Central memory CD8-positive, alpha-beta T cell (primary cell): ENCODE data around the gene EXOC4.

ENCODE experiments used
- ATAC-seq: fragments of 150-1000 bp; cut with Tn5 transposase; replicated peaks from 2 replicates; pipeline ENCODE4 v1.10.0; 2022; ENCODE audit warnings: mild to moderate bottlenecking, moderate FRiP score, moderate number of reproducible peaks; ENCODE audit not compliant: poor library complexity, severe bottlenecking; ENCODE audit errors: extremely low read depth
- DNase-seq, 2 donors: peaks; one replicate each; pipeline ENCODE4 v3.0.0; 2021; ENCODE audit warnings: low spot score in 2 of 2
- H3K27ac Mint-ChIP-seq: one replicate; pipeline ENCODE4 v1.8.0; 2022; ENCODE audit warnings: low read depth, mild to moderate bottlenecking, moderate library complexity, mixed read lengths
- H3K27me3 Mint-ChIP-seq: one replicate; pipeline ENCODE4 v1.8.0; 2022; ENCODE audit warnings: mixed read lengths
- H3K36me3 Mint-ChIP-seq: one replicate; pipeline ENCODE4 v1.8.0; 2022; ENCODE audit warnings: mild to moderate bottlenecking, moderate library complexity, mixed read lengths; ENCODE audit not compliant: insufficient read depth
- H3K4me1 Mint-ChIP-seq: one replicate; pipeline ENCODE4 v1.8.0; 2022; ENCODE audit warnings: mixed read lengths
- H3K4me3 Mint-ChIP-seq: one replicate; pipeline ENCODE4 v1.8.0; 2022; ENCODE audit warnings: mild to moderate bottlenecking, moderate library complexity, mixed read lengths
- H3K9me3 Mint-ChIP-seq: one replicate; pipeline ENCODE4 v1.8.0; 2022; ENCODE audit warnings: mixed read lengths

EXOC4 gene

DNA sequence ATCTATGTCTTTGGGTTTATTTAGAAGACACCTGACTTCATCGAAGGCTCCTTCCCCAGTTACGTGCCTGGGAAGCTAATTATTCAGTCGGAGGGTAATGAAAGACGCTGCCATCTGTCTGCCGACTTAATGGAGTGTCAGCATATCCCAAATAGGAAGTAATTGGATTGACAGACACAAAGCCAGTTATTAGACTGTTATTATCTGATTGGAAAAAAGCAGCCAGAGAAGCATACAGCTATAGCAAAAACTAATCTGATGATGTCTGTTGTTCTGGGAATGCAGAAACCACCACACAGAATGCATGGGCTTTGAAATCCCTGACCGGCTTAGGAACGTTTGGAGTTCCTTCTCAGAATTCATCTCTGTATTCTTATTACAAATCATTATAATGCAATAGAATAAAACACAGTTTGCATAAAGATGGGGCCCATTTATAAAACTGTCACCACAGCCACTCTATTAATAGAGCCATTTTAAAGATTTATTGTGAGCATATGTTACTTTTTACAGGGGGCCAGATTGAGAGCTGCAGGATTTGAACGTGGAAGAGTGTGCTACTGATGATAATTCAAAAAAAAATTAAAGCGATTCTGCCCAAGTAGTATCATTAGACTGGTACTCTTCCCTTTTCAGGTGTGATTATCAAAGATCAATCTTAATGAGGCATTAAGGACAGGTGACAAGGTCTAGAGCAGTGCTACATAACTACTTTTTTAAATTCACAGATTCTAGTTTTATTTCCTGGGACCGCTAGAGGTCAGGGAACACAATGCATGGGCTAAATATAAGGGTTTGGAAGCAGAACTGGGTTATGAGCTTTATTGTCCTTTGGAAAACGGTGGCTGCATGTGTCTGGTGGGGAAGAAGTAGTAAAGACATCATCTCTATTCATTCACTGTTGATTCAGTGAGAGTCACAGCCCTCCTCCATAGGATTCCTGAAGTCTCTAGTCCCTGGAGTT is 544.2 kb downstream of the EXOC4 start:
- Mint-ChIP-seq H3K4me1 (no peaks in the 10 kb centered on the region), H3K27ac (no peak overlapping the region)

DNA sequence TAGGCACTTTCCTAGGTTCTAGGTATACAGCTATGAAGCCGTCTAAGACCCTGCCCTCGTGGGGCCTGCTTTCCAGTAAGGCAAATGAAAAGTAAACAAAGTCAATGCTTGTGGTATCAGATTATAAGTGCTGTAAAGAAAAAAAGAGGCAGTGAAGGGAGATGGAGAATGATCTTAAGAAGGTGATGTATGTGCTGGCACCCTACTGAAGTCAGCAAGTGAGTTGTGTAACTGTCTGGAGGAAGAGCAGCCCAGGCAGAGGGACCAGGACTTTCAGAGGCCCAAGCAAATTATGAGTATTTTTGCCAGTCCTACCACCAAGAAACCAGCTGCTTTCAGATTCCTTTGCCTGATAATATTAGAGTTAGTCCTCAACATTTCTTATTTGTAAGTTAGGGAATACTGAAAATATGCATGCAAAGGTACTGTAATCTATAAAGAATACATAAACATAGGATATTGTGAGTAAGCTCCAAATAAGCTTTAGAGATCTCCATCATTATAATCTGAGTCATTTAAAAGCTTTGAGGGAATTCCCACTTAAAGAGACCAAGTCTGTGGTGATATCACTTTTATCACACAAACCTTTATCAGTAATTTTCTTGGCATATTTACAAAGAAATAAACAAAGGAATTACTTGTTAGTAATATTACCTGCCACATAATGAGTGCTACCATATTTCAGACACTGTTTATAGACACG is 545.1 kb downstream of the EXOC4 start:
- H3K9me3 Mint-ChIP-seq: no peaks in the 10 kb centered on the region
- H3K27ac Mint-ChIP-seq: no peak overlapping the region
- no peaks in the 10 kb centered on the region for H3K27me3 Mint-ChIP-seq
- no peak for ATAC-seq
- no peak overlapping the region for H3K4me3 Mint-ChIP-seq
- peaks cover 3% of the 10 kb centered on the region for H3K36me3 Mint-ChIP-seq
- DNase-seq: no peak
- no peaks in the 10 kb centered on the region for H3K4me1 Mint-ChIP-seq

More for the DNA sequence above, 544.2 kb downstream of the EXOC4 start:
- DNase-seq (no peak), ATAC-seq (no peak)
- Mint-ChIP-seq H3K27me3 (no peaks in the 10 kb centered on the region), H3K9me3 (no peaks in the 10 kb centered on the region), H3K4me3 (no peak overlapping the region), H3K36me3 (peaks cover 2% of the 10 kb centered on the region)

DNA sequence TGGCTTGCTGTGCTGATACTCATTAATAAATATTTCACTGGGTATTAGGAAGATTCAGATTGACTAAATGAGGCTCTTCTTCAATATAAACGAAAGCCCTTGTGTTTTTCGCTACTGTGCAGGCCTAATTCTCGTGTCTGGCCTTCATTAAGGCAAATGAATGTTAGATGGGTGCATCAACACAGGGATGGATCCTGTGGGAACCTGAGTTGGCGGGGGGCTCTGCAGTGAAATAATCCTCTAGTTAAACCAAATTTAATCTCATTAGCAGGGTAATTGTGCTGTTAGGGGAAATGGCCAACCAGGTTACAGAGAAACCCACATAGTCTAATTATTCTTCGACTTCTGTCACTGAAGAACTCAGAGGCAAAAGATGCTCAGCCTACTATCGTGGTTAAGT is 548.5 kb downstream of the EXOC4 start:
- no peak overlapping the region for H3K27ac Mint-ChIP-seq
- no peaks in the 10 kb centered on the region for H3K4me1 Mint-ChIP-seq
- DNase-seq (no peak), ATAC-seq (no peak)
- peaks cover 1% of the 10 kb centered on the region for H3K36me3 Mint-ChIP-seq
- no peak overlapping the region for H3K4me3 Mint-ChIP-seq
- H3K9me3 Mint-ChIP-seq: no peaks in the 10 kb centered on the region
- H3K27me3 Mint-ChIP-seq: no peaks in the 10 kb centered on the region

DNA sequence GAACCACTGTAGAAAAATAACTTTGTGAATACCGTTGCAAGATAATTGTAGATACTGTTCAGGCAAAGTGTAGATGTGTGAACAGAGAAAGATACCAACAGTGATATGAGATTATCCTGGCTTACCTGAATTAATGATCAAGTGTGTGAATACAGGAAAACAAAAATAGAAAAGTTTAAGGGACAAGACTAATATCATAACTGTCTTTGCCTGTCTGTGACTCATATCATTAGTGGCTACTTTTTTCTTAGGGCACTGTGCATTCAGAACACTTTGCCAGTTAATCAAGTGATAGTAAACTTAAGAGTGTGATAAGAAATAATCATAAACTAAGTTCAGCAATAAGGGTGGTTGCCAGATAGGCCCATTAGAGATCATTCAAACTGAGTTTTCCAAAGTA is 551.2 kb downstream of the EXOC4 start:
- ATAC-seq (no peak), DNase-seq (no peak)
- Mint-ChIP-seq H3K36me3 (peaks cover 1% of the 10 kb centered on the region), H3K9me3 (no peaks in the 10 kb centered on the region), H3K4me3 (no peak overlapping the region), H3K27me3 (no peaks in the 10 kb centered on the region), H3K27ac (no peak overlapping the region), H3K4me1 (no peaks in the 10 kb centered on the region)

DNA sequence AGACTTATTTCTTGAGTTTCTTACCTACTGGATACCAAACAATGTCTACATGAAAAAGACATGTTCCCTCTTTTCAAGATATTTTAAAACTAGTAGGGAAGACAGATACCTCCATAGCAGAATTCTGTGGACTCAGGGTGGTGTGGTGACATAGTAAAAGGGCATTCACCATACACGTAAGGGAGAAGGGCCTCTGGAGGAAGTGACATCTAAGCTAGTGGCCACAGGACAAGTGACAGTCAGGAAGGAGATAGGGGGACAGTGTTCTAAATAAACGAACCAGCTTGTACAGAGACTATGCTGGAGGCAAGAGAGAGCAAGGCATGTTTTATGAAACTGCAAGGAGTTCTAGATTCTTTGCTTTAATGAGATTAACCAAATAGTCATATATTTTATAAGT is 552.5 kb downstream of the EXOC4 start:
- Mint-ChIP-seq H3K4me1 (no peaks in the 10 kb centered on the region), H3K9me3 (no peaks in the 10 kb centered on the region), H3K36me3 (peaks cover 1% of the 10 kb centered on the region), H3K4me3 (no peak overlapping the region), H3K27me3 (no peaks in the 10 kb centered on the region), H3K27ac (no peak overlapping the region)
- ATAC-seq (no peak), DNase-seq (no peak)

DNA sequence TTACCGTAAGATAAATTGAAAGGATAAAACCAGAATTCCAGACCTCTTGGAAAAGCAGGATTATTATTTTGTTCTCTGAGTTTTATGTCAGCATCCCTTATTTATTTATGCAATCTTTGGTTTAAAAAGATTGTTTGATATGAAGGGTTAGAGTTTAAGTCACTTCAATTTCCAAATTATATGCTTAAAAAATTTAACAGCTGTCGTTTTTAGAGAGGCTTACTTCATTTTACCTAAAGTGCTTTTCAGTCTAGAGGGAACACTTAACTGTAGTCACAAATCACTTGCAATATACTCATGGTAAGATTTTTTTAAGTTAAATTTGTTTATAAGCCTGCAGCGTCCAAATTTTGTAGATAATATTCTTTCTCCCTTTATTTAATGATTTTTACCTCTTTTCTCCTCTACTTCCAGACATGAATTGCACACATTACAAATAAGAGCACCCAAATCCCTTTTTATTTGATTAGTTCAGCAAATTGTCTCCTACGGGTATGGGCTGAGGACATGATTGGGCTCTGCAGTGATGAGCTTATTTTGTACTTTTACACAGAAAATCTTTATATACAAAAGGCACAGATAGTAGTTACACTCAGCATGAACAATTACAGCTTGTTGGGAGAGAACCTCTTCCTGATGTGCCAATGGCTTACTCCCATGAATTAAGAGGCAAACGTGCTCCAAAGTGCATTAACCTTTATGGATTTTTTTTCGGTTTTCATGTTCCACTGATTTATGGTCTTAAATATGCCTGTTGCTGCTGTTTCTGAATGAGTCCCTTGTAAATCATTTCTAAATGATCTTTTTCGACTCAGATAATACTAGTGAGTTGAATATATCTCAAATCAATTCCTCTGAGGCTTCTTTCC is 555.0 kb downstream of the EXOC4 start:
- H3K9me3 Mint-ChIP-seq: no peaks in the 10 kb centered on the region
- no peaks in the 10 kb centered on the region for H3K27me3 Mint-ChIP-seq
- no peak overlapping the region for H3K4me3 Mint-ChIP-seq
- ATAC-seq (no peak), DNase-seq (no peak)
- no peak overlapping the region for H3K27ac Mint-ChIP-seq
- H3K4me1 Mint-ChIP-seq: no peaks in the 10 kb centered on the region
- no peaks in the 10 kb centered on the region for H3K36me3 Mint-ChIP-seq

DNA sequence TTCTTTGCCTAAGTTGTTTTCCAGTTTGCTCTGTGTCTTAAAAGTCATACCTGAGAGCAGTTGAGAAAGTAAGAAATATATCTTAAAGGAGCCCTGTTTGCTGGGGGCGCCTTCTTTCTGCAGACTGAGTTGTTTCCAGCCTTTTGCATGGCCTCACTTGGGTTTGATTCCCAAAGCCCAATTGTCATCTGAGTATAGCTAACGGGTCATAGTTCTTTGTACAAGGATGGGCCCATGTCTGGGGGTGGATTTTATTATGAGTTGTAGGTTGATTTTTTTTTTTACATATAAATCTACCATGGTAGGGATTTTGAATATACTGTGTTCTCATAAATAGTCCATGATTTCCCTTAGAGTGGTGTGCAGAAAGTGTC is 555.6 kb downstream of the EXOC4 start:
- Mint-ChIP-seq H3K4me3 (no peak overlapping the region), H3K9me3 (no peaks in the 10 kb centered on the region), H3K36me3 (no peaks in the 10 kb centered on the region), H3K27me3 (no peaks in the 10 kb centered on the region), H3K27ac (no peak overlapping the region), H3K4me1 (peaks cover 2% of the 10 kb centered on the region)
- ATAC-seq (no peak), DNase-seq (no peak)

DNA sequence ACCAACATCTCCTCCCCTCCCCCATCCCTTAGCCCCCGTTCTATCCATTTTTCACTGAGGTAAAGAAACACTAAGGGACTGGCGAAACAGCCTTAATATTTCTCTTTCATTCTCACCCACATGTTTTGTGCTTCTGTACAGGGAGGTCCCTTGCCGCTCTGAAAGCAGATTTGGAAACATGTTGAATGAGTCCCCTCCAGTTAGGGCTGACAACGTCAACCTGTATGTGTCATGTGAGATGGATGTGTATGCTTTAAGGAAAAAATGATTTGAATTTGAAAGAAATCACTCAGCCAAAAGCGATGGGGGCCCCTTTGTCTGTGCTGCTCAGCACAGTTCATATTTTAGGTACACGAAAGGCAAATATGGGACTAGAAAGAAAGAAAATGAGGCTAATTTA is 560.0 kb downstream of the EXOC4 start:
- Mint-ChIP-seq H3K27ac (no peak overlapping the region), H3K9me3 (no peaks in the 10 kb centered on the region), H3K36me3 (peaks cover 9% of the 10 kb centered on the region), H3K27me3 (no peaks in the 10 kb centered on the region), H3K4me1 (peaks cover 5% of the 10 kb centered on the region), H3K4me3 (no peak overlapping the region)
- ATAC-seq: no peak
- DNase-seq: no peak

DNA sequence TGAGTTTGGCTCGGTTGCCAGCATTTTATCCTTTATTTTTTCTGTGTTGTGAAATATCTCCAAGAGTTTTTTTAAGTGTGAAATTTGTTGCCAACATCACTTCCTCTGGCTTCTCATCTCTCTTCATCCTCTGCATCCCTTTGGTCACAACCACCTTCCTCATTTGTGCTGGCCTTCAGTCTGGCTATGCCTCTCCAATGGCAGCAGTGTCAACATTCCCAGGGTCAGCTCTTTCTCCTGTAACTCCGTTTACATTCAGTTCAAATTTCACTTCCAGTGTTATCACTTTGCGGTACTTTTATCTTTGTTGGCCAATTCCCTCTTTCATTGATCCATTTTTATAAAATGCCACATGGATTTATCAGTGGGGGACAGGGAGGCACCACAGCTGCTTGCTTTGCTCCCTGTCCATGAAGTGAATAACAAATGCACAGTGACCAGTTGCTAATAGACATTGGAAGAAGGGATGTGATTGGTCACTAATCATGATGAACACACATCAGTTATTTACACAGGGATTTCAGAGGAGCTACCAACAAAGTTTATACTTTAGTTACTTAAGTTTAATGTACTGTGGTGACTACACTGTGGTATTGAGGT is 562.8 kb downstream of the EXOC4 start:
- H3K4me3 Mint-ChIP-seq: no peak overlapping the region
- no peaks in the 10 kb centered on the region for H3K9me3 Mint-ChIP-seq
- no peak overlapping the region for H3K27ac Mint-ChIP-seq
- no peak for DNase-seq
- H3K27me3 Mint-ChIP-seq: no peaks in the 10 kb centered on the region
- peaks cover 12% of the 10 kb centered on the region for H3K36me3 Mint-ChIP-seq
- H3K4me1 Mint-ChIP-seq: peaks cover 5% of the 10 kb centered on the region
- ATAC-seq: no peak

DNA sequence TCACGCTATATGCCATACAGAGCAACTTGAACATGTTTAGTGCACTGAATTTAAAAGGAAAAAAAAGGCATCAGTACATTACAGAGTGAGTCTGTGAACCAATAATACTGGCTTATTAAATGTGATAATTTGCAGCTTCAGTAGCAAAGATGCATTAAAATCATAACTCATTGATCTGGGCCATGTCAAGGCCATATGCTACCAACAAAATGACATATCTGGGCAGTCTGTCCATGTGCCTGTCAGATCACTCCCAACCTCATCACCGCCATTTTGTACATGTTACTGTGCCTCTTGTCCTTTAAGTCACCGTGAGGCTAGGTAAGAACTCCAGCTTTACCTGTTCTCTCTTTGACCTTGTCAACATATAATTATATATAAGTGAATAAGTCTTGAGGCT is 566.8 kb downstream of the EXOC4 start:
- Mint-ChIP-seq H3K27me3 (no peaks in the 10 kb centered on the region), H3K4me1 (peaks cover 8% of the 10 kb centered on the region), H3K27ac (no peak overlapping the region), H3K4me3 (no peak overlapping the region), H3K36me3 (peaks cover 14% of the 10 kb centered on the region), H3K9me3 (no peaks in the 10 kb centered on the region)
- DNase-seq: no peak
- no peak for ATAC-seq

DNA sequence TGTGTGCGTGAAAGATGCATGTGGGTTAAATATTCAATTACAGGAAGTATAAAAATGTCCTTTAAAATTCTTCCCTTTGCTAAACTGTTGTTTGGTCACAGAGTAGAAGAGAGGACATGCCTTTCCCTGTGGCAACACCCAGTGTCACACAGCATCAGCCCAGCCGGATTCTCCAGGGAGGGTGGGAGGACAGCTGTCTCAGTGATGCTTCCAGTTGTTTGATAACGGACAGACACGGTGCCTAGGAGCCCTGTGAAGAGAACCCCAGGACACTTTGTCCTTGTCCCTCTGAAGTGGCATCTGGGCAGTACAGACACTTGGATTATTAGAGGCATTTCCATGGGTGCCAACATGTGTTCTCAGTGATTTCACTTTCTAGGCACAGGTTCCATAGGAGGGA is 567.7 kb downstream of the EXOC4 start:
- Mint-ChIP-seq H3K36me3 (peaks cover 13% of the 10 kb centered on the region), H3K4me1 (peaks cover 11% of the 10 kb centered on the region), H3K27me3 (no peaks in the 10 kb centered on the region), H3K9me3 (no peaks in the 10 kb centered on the region), H3K4me3 (no peak overlapping the region), H3K27ac (no peak overlapping the region)
- DNase-seq (no peak), ATAC-seq (no peak)

DNA sequence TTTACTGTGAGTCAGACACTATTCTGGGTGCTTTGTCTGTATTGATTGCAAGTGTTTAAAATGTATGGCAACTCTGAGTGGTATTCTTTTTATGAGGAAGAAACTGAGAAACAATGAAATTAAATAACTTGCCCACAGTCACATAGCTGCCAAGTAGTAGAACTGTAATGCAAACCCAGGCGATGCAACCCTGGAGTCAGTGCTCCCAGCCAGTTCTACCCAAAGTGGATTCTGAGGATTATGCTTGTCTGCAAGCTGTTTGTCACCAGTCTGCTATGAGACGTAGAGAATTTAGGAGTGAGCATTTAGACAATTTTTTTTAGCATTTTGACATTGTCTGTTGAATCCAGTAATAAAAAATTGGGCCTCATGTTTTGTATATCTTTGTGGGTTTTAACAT is 568.3 kb downstream of the EXOC4 start:
- Mint-ChIP-seq H3K27me3 (no peaks in the 10 kb centered on the region), H3K36me3 (peaks cover 11% of the 10 kb centered on the region)
- ATAC-seq: no peak

More for the DNA sequence above, 568.3 kb downstream of the EXOC4 start:
- no peak overlapping the region for H3K27ac Mint-ChIP-seq
- no peak overlapping the region for H3K4me3 Mint-ChIP-seq
- H3K4me1 Mint-ChIP-seq: peaks cover 11% of the 10 kb centered on the region
- H3K9me3 Mint-ChIP-seq: no peaks in the 10 kb centered on the region
- DNase-seq: no peak
